GM12875 (cell line): ENCODE measurements around the gene TLR3.
A peak's percentile ranks its signal among the peaks of the same experiment; 100 is the strongest.

ENCODE experiments used
- H3K4me3 ChIP-seq: one replicate; pipeline ENCODE4 v1.5.1; 2011; ENCODE audit warnings: low read depth, low read length, control low read depth
- TF ChIP-seq, protein P1 (sequence below): IDR thresholded peaks from 2 replicates; pipeline ENCODE4 v1.5.1; 2011; ENCODE audit warnings: low read depth, mild to moderate bottlenecking, control low read depth, inconsistent platforms, low read length, moderate library complexity, borderline replicate concordance; ENCODE audit not compliant: insufficient read depth

TLR3 gene

GRCh38 chr4:186024637-186025407, 44.1 kb upstream of the TLR3 start:
- no peak overlapping the region for H3K4me3 ChIP-seq
- TF ChIP-seq, protein P1, sequence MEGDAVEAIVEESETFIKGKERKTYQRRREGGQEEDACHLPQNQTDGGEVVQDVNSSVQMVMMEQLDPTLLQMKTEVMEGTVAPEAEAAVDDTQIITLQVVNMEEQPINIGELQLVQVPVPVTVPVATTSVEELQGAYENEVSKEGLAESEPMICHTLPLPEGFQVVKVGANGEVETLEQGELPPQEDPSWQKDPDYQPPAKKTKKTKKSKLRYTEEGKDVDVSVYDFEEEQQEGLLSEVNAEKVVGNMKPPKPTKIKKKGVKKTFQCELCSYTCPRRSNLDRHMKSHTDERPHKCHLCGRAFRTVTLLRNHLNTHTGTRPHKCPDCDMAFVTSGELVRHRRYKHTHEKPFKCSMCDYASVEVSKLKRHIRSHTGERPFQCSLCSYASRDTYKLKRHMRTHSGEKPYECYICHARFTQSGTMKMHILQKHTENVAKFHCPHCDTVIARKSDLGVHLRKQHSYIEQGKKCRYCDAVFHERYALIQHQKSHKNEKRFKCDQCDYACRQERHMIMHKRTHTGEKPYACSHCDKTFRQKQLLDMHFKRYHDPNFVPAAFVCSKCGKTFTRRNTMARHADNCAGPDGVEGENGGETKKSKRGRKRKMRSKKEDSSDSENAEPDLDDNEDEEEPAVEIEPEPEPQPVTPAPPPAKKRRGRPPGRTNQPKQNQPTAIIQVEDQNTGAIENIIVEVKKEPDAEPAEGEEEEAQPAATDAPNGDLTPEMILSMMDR: no peak

- H3K4me3 ChIP-seq: no peak overlapping the region
- TF ChIP-seq, protein P1: no peak
These were observed 43.6 kb upstream of the TLR3 start for GRCh38 chr4:186025408-186025690.

DNA sequence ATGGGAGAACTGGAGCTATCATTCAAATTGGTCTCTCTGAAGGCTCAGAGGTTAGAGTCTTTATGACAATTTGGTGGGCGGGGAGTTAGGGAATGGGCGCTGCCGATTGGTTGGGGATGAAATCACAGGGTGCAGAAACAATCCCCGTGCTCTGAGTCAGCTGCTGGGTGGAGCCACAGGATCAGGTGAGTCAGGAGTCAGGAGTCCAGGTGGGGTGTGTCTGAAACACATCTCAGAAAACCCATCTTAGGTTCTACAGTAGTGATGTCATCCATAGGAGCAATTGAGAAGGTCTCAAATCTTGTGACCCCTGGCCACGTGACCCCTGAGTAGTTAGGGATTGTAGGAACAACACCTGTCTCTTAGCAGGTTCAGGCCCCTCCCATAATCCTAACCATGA, 41.6 kb upstream of the TLR3 start:
- no peak overlapping the region for H3K4me3 ChIP-seq
- TF ChIP-seq, protein P1: no peak

- no peak overlapping the region for H3K4me3 ChIP-seq
- TF ChIP-seq, protein P1: no peak
These were observed 39.2 kb upstream of the TLR3 start for GRCh38 chr4:186029571-186030398.

DNA sequence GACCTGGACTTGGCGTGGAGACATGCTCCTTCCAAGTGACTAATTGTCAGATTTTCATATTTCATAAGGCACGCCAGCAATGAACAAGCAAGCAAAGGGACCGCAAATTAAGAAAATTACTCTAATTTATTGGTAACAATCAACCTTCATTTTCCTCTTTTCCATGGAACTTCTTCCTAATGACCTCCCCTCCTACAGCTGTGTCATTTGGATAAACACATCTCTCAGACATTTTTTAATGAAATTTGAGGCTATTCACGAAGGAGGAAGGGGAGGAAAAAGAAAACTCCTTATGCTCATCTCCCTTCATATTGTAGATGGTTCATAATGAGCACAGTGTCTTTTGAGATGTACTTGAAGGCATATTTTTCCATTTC, 38.6 kb upstream of the TLR3 start:
- TF ChIP-seq, protein P1: no peak

GRCh38 chr4:186030795-186031194, 38.2 kb upstream of the TLR3 start:
- H3K4me3 ChIP-seq: no peak overlapping the region
- TF ChIP-seq, protein P1: no peak

More for the DNA sequence above, 38.6 kb upstream of the TLR3 start:
- no peak overlapping the region for H3K4me3 ChIP-seq

DNA sequence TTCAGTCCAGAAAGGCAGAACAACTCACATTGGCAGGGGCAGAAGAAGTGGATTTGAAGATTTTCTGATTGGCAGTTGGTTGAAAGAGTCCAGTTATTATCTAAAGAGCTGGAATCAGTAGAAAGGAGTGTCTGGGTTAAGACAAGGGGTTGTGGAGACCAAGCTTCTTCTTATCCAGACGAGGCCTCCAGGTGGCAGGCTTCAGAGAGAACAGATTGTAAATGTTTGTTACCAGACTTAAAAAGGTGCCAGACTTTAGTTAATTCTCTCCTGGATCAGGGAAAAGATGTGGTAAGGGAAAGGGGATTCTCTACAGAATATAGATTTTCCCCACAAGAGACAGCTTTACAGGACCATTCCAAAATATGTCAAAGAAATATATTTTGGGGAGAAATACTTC, 36.7 kb upstream of the TLR3 start:
- TF ChIP-seq, protein P1: peak; percentile 10; the same call in 1 of the 2 replicates
- H3K4me3 ChIP-seq: no peak overlapping the region
